Pons (tissue), 1 donor: ENCODE measurements around the gene ZNF74.

Experiments
- DNase-seq: peaks from one replicate; pipeline ENCODE4 v3.0.0-alpha.2; 2016; ENCODE audit warnings: low spot score

The ZNF74 gene

GRCh38 chr22:20420157-20420842 is 26.3 kb downstream of the ZNF74 start:
- DNase-seq, result no peak

- no peak for DNase-seq
These were observed 27.5 kb downstream of the ZNF74 start for GRCh38 chr22:20421507-20421874.

GRCh38 chr22:20422271-20423007 is 28.5 kb downstream of the ZNF74 start:
- no peak for DNase-seq

GRCh38 chr22:20423008-20423905 is 29.3 kb downstream of the ZNF74 start:
- peak; percentile 90 for DNase-seq

- DNase-seq, result peak; percentile 48
These were observed 30.1 kb downstream of the ZNF74 start for GRCh38 chr22:20423906-20424551.

GRCh38 chr22:20424568-20424931 is 30.6 kb downstream of the ZNF74 start:
- DNase-seq, result no peak

GRCh38 chr22:20424932-20425565 is 31.1 kb downstream of the ZNF74 start:
- no peak for DNase-seq

- no peak for DNase-seq
These were observed 31.8 kb downstream of the ZNF74 start for GRCh38 chr22:20425566-20426258.

- no peak for DNase-seq
These were observed 32.3 kb downstream of the ZNF74 start for GRCh38 chr22:20426259-20426615.

GRCh38 chr22:20427104-20427944 is 33.4 kb downstream of the ZNF74 start:
- DNase-seq, result no peak

GRCh38 chr22:20427945-20428417 is 34.0 kb downstream of the ZNF74 start:
- no peak for DNase-seq

- DNase-seq, result no peak
These were observed 34.7 kb downstream of the ZNF74 start for GRCh38 chr22:20428496-20429253.

- no peak for DNase-seq
These were observed 35.5 kb downstream of the ZNF74 start for GRCh38 chr22:20429254-20430100.

- no peak for DNase-seq
These were observed 36.3 kb downstream of the ZNF74 start for GRCh38 chr22:20430101-20430719.

- DNase-seq, result no peak
These were observed 37.0 kb downstream of the ZNF74 start for GRCh38 chr22:20430720-20431510.

GRCh38 chr22:20431511-20432192 is 37.7 kb downstream of the ZNF74 start:
- no peak for DNase-seq
